SK-N-SH treated with all-trans-retinoic acid at 6 μM for 48 hours (cell line): ENCODE measurements around the gene SFXN5.

Experiments
- POU6F1 ChIP-seq: fragments of 250-450 bp; sonication (Bioruptor Pico); IDR thresholded peaks from 2 replicates; pipeline ENCODE4 v1.8.0; 2021; ENCODE audit warnings: low read depth, mild to moderate bottlenecking, moderate library complexity, borderline replicate concordance
- SNAI2 ChIP-seq: fragments of 250-450 bp; sonication (Bioruptor Pico); IDR thresholded peaks from 2 replicates; pipeline ENCODE4 v1.5.0; 2020; ENCODE audit warnings: mild to moderate bottlenecking, moderate library complexity

GRCh38 chr2:72973137-72973535, 98.4 kb downstream of the SFXN5 start:
- TF ChIP-seq SNAI2 (CRISPR knock-in tag) (no peak), POU6F1 (CRISPR knock-in tag) (no peak)
